Bronchial smooth muscle cell (primary cell): ENCODE data around the gene CADM4. TPM values are rescaled to one million over a fixed set of nuclear protein-coding genes. Genes with fewer than 3 reads are reported as not detected.

Source experiments
- total RNA-seq: library from RNA; depleted of rRNA; stranded (reverse); fragments of >200 nt; gene quantifications from 2 replicates; pipeline ENCODE4 v1.2.1, GENCODE V29; 2014

The CADM4 gene
- total RNA-seq, result 1.4 and 1.7 TPM in 2 replicates

GRCh38 chr19:43639519-43640423 is at the start of gene CADM4:
Gene CADM4, minus strand, starts transcription at chr19:43639850. Its CDS starts 60 bp downstream, at chr19:43639790.

GRCh38 chr19:43619262-43620060 is 20.2 kb downstream of the CADM4 start, which contains the start of gene ZNF428:
Gene ZNF428, minus strand, starts transcription at chr19:43619629. Its CDS starts 5,325 bp downstream, at chr19:43614304.

GRCh38 chr19:43611788-43612187 is 27.9 kb downstream of the CADM4 start, which contains the start of gene SRRM5:
Gene SRRM5, plus strand, starts transcription at chr19:43612088. Its CDS starts 34 bp downstream, at chr19:43612122.

GRCh38 chr19:43595999-43596841 is 43.4 kb downstream of the CADM4 start, which contains the start of the genes IRGQ and ZNF576:
Gene IRGQ, minus strand, starts transcription at chr19:43596134. Its CDS starts 796 bp downstream, at chr19:43595338.
Gene ZNF576, plus strand, starts transcription at chr19:43596595. Its CDS starts 514 bp downstream, at chr19:43597109.

GRCh38 chr19:43575156-43575950 is 64.3 kb downstream of the CADM4 start, which contains the start of the genes PINLYP and XRCC1:
Gene PINLYP, plus strand, starts transcription at chr19:43575801. Its CDS starts 1,391 bp downstream, at chr19:43577192.
Gene XRCC1, minus strand, starts transcription at chr19:43575527. Its CDS starts 69 bp downstream, at chr19:43575458.

Other genes starting within 250 kb of the CADM4 start
- not detected in 2 replicates for gene TEX101, start 225.0 kb downstream of the CADM4 start, total RNA-seq
- 0.17 and 1.1 TPM in 2 replicates for gene LYPD3, start 174.2 kb downstream of the CADM4 start, total RNA-seq
- gene PHLDB3, start 135.1 kb downstream of the CADM4 start, total RNA-seq, result 18.4 and 41.0 TPM in 2 replicates
- 93.0 and 131 TPM in 2 replicates for gene ETHE1, start 112.6 kb downstream of the CADM4 start, total RNA-seq
- gene ZNF575, start 106.7 kb downstream of the CADM4 start, total RNA-seq, result 0.16 and 0.60 TPM in 2 replicates
- gene XRCC1, start 64.3 kb downstream of the CADM4 start, total RNA-seq, result 10.5 and 17.8 TPM in 2 replicates
- 3.8 and 6.3 TPM in 2 replicates for gene PINLYP, start 64.0 kb downstream of the CADM4 start, total RNA-seq
- gene IRGQ, start 43.7 kb downstream of the CADM4 start, total RNA-seq, result 12.9 and 14.2 TPM in 2 replicates
- gene ZNF576, start 43.3 kb downstream of the CADM4 start, total RNA-seq, result 8.2 and 8.8 TPM in 2 replicates
- gene SRRM5, start 27.8 kb downstream of the CADM4 start, total RNA-seq, result not detected in 2 replicates
- 40.5 and 44.7 TPM in 2 replicates for gene ZNF428, start 20.2 kb downstream of the CADM4 start, total RNA-seq
- 43.1 and 51.4 TPM in 2 replicates for gene PLAUR, start 30.3 kb upstream of the CADM4 start, total RNA-seq
- not detected in 2 replicates for gene IRGC, start 76.2 kb upstream of the CADM4 start, total RNA-seq
- 4.3 and 8.8 TPM in 2 replicates for gene SMG9, start 115.1 kb upstream of the CADM4 start, total RNA-seq
- gene KCNN4, start 141.1 kb upstream of the CADM4 start, total RNA-seq, result 0.77 and 3.3 TPM in 2 replicates
- 0.95 and 1.9 TPM in 2 replicates for gene LYPD5, start 162.6 kb upstream of the CADM4 start, total RNA-seq
- 9.7 and 14.8 TPM in 2 replicates for gene ZNF283, start 187.5 kb upstream of the CADM4 start, total RNA-seq
- gene ZNF404, start 244.1 kb upstream of the CADM4 start, total RNA-seq, result 3.8 and 3.9 TPM in 2 replicates